HG02642 (cell line): ENCODE data around the gene ATXN7.
A peak's percentile ranks its signal among the peaks of the same experiment; 100 is the strongest.

ENCODE experiments used
- ATAC-seq: cut with Tn5 transposase; IDR thresholded peaks from one replicate; pipeline ENCODE4 v1.9.1; 2021; ENCODE audit warnings: mild to moderate bottlenecking; ENCODE audit not compliant: unreplicated experiment, poor library complexity

ATXN7 gene

DNA sequence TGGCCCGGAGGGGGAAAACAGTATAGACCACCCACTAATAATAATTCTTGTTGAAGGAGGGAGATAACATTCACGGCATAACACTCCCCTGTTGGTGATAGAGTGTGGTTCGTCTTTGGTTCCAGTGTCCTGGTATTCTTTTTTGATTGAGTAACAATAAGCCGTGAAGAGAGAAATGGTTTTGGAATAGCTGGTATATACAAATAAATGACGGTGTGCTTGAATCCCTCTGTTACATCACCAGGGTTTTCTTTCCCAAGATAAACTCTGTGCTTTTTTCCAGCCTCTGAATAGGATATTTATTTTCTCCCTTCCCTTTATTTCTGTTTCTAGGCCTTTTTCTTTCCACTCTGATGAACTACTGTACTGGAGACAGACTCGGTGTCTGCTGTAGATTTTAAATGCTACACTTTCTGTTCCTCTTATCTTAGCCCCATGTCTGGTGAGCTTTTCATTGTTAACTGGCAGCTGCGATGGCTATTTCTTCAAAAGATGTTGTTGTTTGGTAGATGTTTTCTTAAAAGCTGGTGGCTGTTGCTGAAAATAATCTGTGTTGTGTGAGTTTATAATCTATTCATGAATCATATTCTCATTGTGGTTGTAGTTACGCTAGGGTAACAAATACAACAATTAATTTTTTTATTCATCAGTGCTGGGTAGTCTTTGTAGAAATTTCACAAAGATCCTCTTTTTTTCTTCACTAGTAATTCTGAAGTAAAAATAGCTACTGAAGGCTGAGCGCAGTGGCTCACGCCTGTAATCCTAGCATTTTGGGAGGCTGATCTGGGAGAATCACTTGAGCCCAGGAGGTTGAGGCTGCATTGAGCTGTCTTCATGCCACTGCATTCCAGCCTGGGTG lies 64.0 kb downstream of the ATXN7 start:
- ATAC-seq: peak; percentile 70

- ATAC-seq: no peak
Observed at GRCh38 chr3:63931290-63931689, 67.6 kb downstream of the ATXN7 start.

GRCh38 chr3:63932509-63933212 lies 69.0 kb downstream of the ATXN7 start:
- ATAC-seq: no peak

GRCh38 chr3:63933459-63933858 lies 69.8 kb downstream of the ATXN7 start:
- peak; percentile 58 for ATAC-seq

DNA sequence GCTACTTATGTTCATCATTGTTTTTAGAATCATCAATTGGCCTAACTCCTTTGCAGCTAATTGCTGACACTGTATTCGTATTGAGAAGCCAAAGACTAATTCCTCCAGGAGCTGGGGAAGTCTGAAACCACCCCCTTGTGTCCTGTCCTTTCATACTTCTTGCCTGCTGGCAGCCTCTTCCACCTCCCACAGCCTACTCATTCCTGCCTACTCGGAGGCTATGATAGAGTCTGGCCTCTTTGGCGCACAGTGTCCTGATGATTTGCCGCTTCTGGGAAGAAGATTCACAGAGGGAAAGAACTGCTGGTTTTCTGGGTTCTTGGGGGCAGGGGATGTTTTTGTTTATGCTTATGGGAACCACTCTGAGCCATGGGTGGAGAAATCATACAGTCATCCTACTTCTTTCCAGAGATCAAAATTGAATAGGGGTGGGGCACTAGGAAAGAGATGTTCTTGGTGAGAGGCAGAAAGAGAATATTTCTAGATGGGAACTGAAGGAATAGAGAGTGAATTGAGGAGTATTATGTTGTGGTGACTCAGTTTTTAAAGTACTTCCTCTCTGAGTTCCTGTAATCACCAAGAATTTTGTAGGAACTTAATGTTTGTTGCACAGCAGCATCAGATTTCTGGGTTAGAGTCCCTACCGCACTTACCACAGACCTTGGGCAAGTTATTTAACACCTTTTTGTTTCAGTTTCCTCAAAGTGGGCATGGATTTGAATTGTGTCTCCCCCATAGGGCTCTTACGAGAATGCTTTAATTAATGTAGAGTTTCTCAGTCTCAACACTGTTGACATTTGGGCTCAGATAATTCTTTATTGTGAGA lies 70.6 kb downstream of the ATXN7 start:
- no peak for ATAC-seq

DNA sequence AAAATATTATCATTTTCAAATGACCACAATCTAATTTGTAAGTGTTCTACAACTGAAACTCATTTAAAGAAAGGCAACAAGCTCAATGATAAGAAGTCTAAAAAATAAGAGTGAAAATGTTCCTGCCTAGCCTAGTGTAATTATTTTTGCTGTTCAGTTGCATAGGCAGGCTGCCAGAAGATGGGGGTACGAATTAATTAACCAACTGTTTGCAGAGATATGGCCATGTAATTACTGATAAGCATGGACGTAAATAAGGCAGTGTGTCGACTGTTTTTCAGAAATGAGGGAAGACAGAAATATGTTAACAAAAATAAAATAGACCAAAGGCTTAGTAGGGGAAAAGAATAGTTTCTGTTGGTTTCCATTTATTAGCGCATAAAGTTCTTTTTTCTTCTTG lies 73.3 kb downstream of the ATXN7 start:
- no peak for ATAC-seq

- peak; percentile 69 for ATAC-seq
Observed at GRCh38 chr3:63937661-63938651, 74.3 kb downstream of the ATXN7 start.

- ATAC-seq: no peak
Observed at GRCh38 chr3:63940389-63940757, 76.7 kb downstream of the ATXN7 start.

- ATAC-seq: no peak
Observed at GRCh38 chr3:63942528-63942927, 78.9 kb downstream of the ATXN7 start.

GRCh38 chr3:63943678-63944077 lies 80.0 kb downstream of the ATXN7 start:
- ATAC-seq: no peak

GRCh38 chr3:63945558-63946096 lies 82.0 kb downstream of the ATXN7 start:
- no peak for ATAC-seq

DNA sequence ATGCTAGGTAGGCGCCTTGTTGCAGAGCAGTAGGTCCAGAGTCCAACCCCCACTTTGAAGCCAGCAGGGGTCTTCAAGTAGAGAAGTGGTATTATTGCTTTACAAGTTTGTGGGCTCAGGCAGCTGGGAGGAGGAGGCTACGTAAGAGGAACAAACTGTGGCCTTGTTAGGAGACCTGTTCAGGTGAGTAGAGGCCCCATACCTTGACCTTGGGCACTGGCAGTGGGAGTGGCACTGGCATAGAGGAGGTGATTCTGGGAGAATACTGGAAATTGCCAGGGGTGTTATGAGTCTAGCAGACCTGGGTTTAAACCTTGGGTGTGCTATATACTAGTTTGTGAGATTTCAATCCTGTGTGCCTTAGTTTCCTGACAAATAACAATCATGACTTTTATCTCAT lies 83.1 kb downstream of the ATXN7 start:
- ATAC-seq: no peak

DNA sequence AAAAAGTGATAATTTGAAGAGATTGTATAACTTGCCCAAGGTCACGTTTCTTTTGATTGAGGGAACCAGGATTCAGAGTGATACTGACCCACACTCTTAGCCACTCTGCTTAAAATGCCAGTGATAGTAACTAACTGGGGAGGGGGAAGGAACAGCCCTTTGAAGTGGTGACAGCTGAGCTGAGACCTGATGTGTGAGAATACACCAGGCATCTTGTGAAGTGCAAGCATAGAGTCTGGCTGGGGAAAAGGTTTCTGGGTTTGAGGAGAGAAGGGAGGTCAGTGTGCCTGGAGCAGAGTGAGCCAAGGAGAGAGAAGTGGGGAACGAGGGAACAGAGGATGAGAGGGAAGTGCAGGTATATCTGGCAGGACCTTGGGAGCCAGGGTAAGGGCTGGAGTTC lies 83.9 kb downstream of the ATXN7 start:
- no peak for ATAC-seq

- no peak for ATAC-seq
Observed at GRCh38 chr3:63949005-63949404, 85.3 kb downstream of the ATXN7 start.

DNA sequence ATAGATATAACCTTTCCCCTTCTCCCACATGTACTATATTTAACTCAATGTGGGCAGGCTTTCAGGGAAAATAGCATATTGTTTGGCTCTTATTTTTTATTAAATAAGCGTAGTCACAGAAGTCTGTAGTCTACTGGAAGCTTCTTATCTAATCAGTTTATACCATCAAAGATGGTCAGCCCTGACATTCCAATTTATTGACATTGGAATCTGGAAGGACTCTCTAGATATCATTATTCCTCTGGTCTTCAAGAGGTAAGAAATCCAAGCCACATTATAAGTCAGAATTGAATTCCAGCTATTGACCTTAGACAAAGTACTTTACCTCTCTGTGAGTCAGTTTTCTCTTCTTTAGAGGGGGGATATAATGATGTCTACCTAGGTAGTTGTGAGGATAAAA lies 87.0 kb downstream of the ATXN7 start:
- no peak for ATAC-seq

- no peak for ATAC-seq
Observed at GRCh38 chr3:63951492-63952247, 88.0 kb downstream of the ATXN7 start.

DNA sequence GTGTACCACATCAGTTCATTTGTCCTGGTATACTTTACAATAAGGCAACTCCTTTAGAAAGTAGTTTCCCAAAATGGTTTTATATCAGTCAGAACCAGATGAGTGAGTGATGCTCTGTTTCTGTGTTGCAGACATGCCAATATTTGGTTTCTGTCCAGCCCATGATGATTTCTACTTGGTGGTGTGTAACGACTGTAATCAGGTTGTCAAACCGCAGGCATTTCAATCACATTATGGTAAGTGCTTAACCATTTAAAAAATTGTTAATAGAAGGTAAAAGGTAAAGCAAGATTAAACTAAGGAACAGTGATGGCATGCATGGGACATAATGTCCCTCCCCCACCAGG lies 88.6 kb downstream of the ATXN7 start:
- ATAC-seq: no peak

DNA sequence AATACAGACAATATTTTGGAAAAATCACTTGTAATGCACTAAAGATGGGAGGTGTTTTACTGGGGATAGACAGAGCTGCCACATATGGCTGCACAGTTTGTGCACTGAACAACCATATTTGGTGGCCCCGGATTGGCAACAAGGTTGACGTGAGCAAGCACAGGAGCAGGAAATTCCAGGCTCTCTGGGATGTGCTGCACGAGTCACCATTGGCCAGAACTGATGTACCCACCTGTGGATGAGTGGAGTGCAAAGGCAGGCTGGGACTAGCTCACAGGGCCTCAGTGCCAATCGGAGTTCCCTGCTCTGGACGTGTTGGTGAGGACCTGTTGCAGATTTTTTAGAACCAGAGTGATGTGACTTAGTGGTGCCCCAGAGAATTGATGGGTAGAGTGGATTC lies 90.5 kb downstream of the ATXN7 start:
- ATAC-seq: no peak
